Cerebellar cortex (tissue), 1 donor: ENCODE results near the gene IL17RB.

ENCODE experiments used
- DNase-seq: peaks from one replicate; pipeline ENCODE4 v3.0.0-alpha.2; 2015; ENCODE audit warnings: low spot score

Gene IL17RB

GRCh38 chr3:53862241-53862640, 15.9 kb downstream of the IL17RB start:
- no peak for DNase-seq

- no peak for DNase-seq
These were observed 16.8 kb downstream of the IL17RB start for GRCh38 chr3:53863145-53863544.

- no peak for DNase-seq
These were observed 19.5 kb downstream of the IL17RB start for GRCh38 chr3:53865732-53866499.

GRCh38 chr3:53880396-53881345, 34.3 kb downstream of the IL17RB start:
- DNase-seq, result no peak

GRCh38 chr3:53881691-53882593, 35.6 kb downstream of the IL17RB start, which contains the start of gene ACTR8:
ACTR8 (minus strand) TSS chr3:53882152; CDS start chr3:53882101, 51 bp downstream.
- DNase-seq, result peak; percentile 82

GRCh38 chr3:53883008-53883407, 36.6 kb downstream of the IL17RB start:
- no peak for DNase-seq

GRCh38 chr3:53884623-53885022, 38.3 kb downstream of the IL17RB start:
- no peak for DNase-seq

GRCh38 chr3:53885239-53885638, 38.9 kb downstream of the IL17RB start:
- DNase-seq, result no peak

GRCh38 chr3:53887446-53887845, 41.1 kb downstream of the IL17RB start:
- DNase-seq, result no peak

- DNase-seq, result no peak
These were observed 41.9 kb downstream of the IL17RB start for GRCh38 chr3:53888232-53888631.

- DNase-seq, result peak; percentile 46
These were observed 44.5 kb downstream of the IL17RB start for GRCh38 chr3:53890726-53891475.

GRCh38 chr3:53891497-53892285, 45.3 kb downstream of the IL17RB start, which contains the start of gene SELENOK:
SELENOK (minus strand) TSS chr3:53891859.
- DNase-seq, result peak; percentile 100

- DNase-seq, result no peak
These were observed 45.9 kb downstream of the IL17RB start for GRCh38 chr3:53892286-53892637.

GRCh38 chr3:53899750-53900149, 53.4 kb downstream of the IL17RB start:
- DNase-seq, result no peak

GRCh38 chr3:53900666-53901331, 54.4 kb downstream of the IL17RB start:
- DNase-seq, result no peak

GRCh38 chr3:53902067-53902466, 55.7 kb downstream of the IL17RB start:
- no peak for DNase-seq

GRCh38 chr3:53902711-53903110, 56.3 kb downstream of the IL17RB start:
- DNase-seq, result no peak

GRCh38 chr3:53913401-53913800, 67.0 kb downstream of the IL17RB start:
- DNase-seq, result no peak
